GM18498 (cell line): ENCODE data around the gene KISS1.

Experiments used
- ATAC-seq: cut with Tn5 transposase; IDR thresholded peaks from one replicate; pipeline ENCODE4 v1.9.1; 2021; ENCODE audit warnings: mild to moderate bottlenecking, moderate library complexity; ENCODE audit not compliant: unreplicated experiment

The KISS1 gene

GRCh38 chr1:204161609-204162493, 34.4 kb downstream of the KISS1 start:
- ATAC-seq, result no peak

GRCh38 chr1:204157962-204158361, 38.3 kb downstream of the KISS1 start:
- ATAC-seq, result no peak

GRCh38 chr1:204155881-204156280, 40.4 kb downstream of the KISS1 start:
- ATAC-seq, result no peak

GRCh38 chr1:204154568-204155255, 41.6 kb downstream of the KISS1 start:
- no peak for ATAC-seq

- ATAC-seq, result no peak
Measured at GRCh38 chr1:204153667-204154066, 42.6 kb downstream of the KISS1 start.

GRCh38 chr1:204152310-204153044, 43.8 kb downstream of the KISS1 start:
- ATAC-seq, result no peak

- ATAC-seq, result no peak
Measured at GRCh38 chr1:204151552-204152309, 44.6 kb downstream of the KISS1 start, which contains the start of gene ETNK2. TSS of gene ETNK2 (minus strand) at chr1:204152044. CDS start at chr1:204151852, 192 bp downstream.

- ATAC-seq, result no peak
Measured at GRCh38 chr1:204150702-204151551, 45.4 kb downstream of the KISS1 start.

GRCh38 chr1:204149635-204150565, 46.4 kb downstream of the KISS1 start:
- no peak for ATAC-seq

- ATAC-seq, result no peak
Measured at GRCh38 chr1:204149107-204149506, 47.2 kb downstream of the KISS1 start.

GRCh38 chr1:204147406-204148383, 48.6 kb downstream of the KISS1 start:
- no peak for ATAC-seq

GRCh38 chr1:204146965-204147364, 49.3 kb downstream of the KISS1 start:
- ATAC-seq, result no peak

GRCh38 chr1:204146309-204146708, 50.0 kb downstream of the KISS1 start:
- ATAC-seq, result no peak

- ATAC-seq, result no peak
Measured at GRCh38 chr1:204145033-204145504, 51.2 kb downstream of the KISS1 start.

GRCh38 chr1:204143276-204144041, 52.8 kb downstream of the KISS1 start:
- no peak for ATAC-seq
